Fibroblast of villous mesenchyme (primary cell): ENCODE measurements around the gene SLC6A13. TPM values are rescaled to one million over a fixed set of nuclear protein-coding genes. Genes with fewer than 3 reads are reported as not detected.

Experiments used
- DNase-seq: peaks from one replicate; pipeline ENCODE4 v3.0.0-alpha.2; 2010; ENCODE audit warnings: low read depth
- H3K4me3 ChIP-seq: 2 replicates; pipeline ENCODE4 v1.5.1; 2011; ENCODE audit warnings: low read depth, mild to moderate bottlenecking, low read length
- total RNA-seq: library from RNA; depleted of rRNA; stranded (reverse); fragments of >200 nt; gene quantifications from 2 replicates; pipeline ENCODE4 v1.2.3, GENCODE V29; 2012
- TF ChIP-seq, protein P1 (sequence below): IDR thresholded peaks from 2 replicates; pipeline ENCODE4 v1.5.1; 2012; ENCODE audit warnings: low read depth, mild to moderate bottlenecking, low read length; ENCODE audit not compliant: insufficient read depth

SLC6A13 gene
- total RNA-seq, 1 donor: not detected

GRCh38 chr12:207804-208203, 54.8 kb downstream of the SLC6A13 start:
- TF ChIP-seq, protein P1, sequence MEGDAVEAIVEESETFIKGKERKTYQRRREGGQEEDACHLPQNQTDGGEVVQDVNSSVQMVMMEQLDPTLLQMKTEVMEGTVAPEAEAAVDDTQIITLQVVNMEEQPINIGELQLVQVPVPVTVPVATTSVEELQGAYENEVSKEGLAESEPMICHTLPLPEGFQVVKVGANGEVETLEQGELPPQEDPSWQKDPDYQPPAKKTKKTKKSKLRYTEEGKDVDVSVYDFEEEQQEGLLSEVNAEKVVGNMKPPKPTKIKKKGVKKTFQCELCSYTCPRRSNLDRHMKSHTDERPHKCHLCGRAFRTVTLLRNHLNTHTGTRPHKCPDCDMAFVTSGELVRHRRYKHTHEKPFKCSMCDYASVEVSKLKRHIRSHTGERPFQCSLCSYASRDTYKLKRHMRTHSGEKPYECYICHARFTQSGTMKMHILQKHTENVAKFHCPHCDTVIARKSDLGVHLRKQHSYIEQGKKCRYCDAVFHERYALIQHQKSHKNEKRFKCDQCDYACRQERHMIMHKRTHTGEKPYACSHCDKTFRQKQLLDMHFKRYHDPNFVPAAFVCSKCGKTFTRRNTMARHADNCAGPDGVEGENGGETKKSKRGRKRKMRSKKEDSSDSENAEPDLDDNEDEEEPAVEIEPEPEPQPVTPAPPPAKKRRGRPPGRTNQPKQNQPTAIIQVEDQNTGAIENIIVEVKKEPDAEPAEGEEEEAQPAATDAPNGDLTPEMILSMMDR: no peak
- no peak overlapping the region for H3K4me3 ChIP-seq
- no peak for DNase-seq

DNA sequence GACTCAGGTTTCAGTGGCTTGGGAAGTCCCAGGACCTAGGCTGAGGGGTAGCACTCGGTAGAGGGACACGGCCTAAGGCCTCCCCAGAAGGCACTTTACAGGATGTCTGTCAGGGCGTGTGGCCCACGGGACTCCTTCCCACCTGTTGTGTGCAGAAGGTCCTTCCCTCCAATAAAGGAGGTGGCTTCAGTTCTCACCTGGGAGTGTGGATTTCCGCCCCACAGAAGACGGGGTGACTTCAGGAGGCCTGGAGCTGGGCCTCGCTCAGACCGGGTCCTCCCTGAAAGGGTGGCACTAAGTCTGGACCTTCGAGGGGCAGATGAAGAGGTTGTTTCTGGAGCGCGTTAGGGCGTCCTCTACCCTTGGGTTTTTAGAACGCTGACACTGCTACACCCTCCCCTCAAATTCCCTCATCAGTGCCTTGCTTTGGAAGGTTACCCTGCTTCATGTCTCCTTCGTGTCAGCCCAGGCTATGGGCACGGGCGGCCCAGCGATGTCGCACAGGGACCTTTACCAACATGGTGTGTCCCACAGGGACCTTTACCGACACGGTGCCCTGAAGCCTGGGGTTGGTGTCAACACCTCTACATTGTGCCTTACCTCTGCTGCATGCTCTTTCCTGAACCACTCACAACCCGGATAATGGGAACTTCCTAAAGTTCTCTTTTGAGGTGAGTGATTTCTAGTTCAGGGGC, 55.7 kb downstream of the SLC6A13 start:
- TF ChIP-seq, protein P1: no peak
- no peak overlapping the region for H3K4me3 ChIP-seq
- no peak for DNase-seq

DNA sequence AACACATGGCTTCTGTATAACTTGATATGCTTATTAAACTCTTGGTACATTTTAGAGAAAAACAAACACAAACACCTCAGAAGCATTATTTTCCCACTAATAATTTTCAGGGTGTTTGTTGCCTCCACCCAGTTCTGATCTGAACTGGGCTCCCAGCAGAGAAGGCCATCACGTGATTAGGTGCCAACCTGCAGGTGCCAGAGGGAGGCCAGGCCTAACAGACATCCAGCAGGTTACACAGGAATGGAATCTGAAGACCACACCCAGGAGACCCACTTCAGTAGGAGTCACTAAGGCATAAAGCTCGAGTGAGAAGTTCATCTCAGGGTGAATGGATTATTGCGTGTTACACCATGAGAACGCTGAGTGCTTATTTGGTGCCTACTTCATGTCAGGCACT, 57.6 kb downstream of the SLC6A13 start:
- H3K4me3 ChIP-seq: no peak overlapping the region
- TF ChIP-seq, protein P1: no peak
- DNase-seq: no peak

DNA sequence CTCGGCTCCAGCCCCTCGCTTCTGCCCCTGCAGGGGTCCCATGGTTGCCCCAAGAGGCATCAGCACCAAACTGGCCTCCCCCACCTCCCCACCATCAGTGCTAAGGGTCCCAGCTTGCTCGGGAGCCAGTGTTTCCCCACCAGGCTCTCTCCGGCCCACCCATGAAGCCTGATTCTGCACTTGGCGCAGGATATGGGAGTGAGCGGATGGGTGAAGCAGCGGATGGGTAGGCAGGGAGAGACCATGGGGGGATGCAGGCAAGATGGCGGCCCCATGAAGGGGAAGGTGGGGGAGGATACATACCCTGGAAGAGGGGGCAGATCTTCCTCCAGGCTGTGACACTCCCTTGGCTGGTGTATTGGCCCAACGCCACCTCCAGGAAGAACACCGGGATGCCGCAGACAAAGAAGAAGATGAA, 58.4 kb downstream of the SLC6A13 start:
- TF ChIP-seq, protein P1: no peak
- no peak for DNase-seq
- H3K4me3 ChIP-seq: no peak overlapping the region

DNA sequence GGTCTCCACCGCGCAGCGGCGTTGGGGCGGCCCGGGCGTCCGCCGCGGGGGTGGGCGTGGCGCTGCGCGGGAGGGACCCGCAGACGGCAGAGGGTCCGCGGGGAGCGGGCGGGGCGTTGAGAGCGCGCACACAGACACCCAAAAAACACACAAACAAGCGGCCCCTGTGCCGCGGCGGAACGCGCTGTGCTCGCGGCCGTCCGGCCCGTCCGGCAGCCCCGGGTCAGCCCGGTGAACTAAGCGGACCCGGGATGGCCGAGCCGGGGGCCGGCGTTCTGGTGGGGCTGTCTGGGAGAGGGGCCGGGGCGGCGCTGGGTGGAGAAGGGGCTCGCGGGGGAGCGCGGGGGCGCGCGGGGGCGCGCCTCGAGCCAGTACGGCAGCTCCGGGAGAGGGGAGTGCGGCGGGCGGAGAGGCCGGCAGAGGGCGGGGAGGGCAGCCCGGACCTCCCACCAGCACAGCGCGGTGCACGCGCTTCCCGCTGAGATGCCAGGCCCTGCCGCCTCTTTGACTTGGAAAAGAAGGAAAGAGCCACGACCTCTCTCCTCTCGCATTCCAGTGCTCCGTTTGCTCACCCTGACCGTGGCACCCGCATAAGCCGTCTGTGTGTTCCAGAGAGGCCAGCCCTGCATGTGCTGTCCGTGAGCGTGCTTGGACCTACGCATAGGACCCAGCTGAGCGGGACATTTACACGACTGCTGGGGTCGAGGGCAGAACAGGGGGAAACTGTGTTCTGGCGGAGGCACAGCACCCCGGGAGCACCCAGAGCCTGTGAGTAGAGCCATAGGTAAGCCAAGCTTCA, 59.0 kb downstream of the SLC6A13 start:
- DNase-seq: no peak
- TF ChIP-seq, protein P1: no peak
- peak overlapping the region; percentile 49 for H3K4me3 ChIP-seq

GRCh38 chr12:203074-203461, 59.6 kb downstream of the SLC6A13 start:
- no peak overlapping the region for H3K4me3 ChIP-seq

More at GRCh38 chr12:203074-203461, 59.6 kb downstream of the SLC6A13 start:
- no peak for DNase-seq
- TF ChIP-seq, protein P1: no peak
